K562 (cell line): ENCODE measurements around the gene EXOSC6. TPM values are rescaled to one million over a fixed set of nuclear protein-coding genes. Genes with fewer than 3 reads are reported as not detected.

Experiments
- CCNT2 ChIP-seq: IDR thresholded peaks from 2 replicates; pipeline ENCODE4 v1.6.1; 2011; ENCODE audit warnings: borderline replicate concordance, low read depth, mild to moderate bottlenecking, moderate library complexity, mixed read lengths, low read length; ENCODE audit not compliant: insufficient read length; ENCODE audit errors: extremely low read depth
- CHD2 ChIP-seq: IDR thresholded peaks from 2 replicates; pipeline ENCODE4 v1.6.1; 2011; ENCODE audit warnings: low read depth, low read length
- FOXK1 ChIP-seq: sonication (generic); formaldehyde crosslinking; IDR thresholded peaks from 2 replicates; pipeline ENCODE4 v1.8.0; 2022; ENCODE audit warnings: missing genetic modification reagents, mild to moderate bottlenecking, borderline replicate concordance
- JUN ChIP-seq, 2 experiments: sonication (generic) in 1 of 2; formaldehyde crosslinking in 1 of 2; IDR thresholded peaks; 2 replicates each; pipeline versions ENCODE4 v1.6.1 to v1.8.0; 2012 to 2022; ENCODE audit warnings: borderline replicate concordance in 2 of 2, mild to moderate bottlenecking in 2 of 2, improper control_type of control experiment in 1 of 2, low read depth in 1 of 2, low read length in 1 of 2, missing genetic modification reagents in 1 of 2
- MEF2D ChIP-seq: conservative IDR thresholded peaks from 2 replicates; pipeline ENCODE4 v1.6.1; 2016; ENCODE audit warnings: low read depth, missing genetic modification characterization, missing compliant biosample characterization
- RBM22 ChIP-seq: fragments of 200-400 bp; formaldehyde crosslinking; IDR thresholded peaks from 2 replicates; pipeline ENCODE4 v1.6.1; 2018; ENCODE audit warnings: low read length, low read depth; ENCODE audit not compliant: poor library complexity, severe bottlenecking
- SIX5 ChIP-seq, 2 experiments: IDR thresholded peaks; 2 replicates each; pipeline ENCODE4 v1.6.1; 2011; ENCODE audit warnings: low read length in 2 of 2, borderline replicate concordance in 1 of 2, low read depth in 1 of 2, mild to moderate bottlenecking in 1 of 2, moderate library complexity in 1 of 2; ENCODE audit not compliant: insufficient read depth in 1 of 2
- TAF15 ChIP-seq: fragments of 200-400 bp; formaldehyde crosslinking; IDR thresholded peaks from 2 replicates; pipeline ENCODE4 v1.6.1; 2017; ENCODE audit warnings: mild to moderate bottlenecking, low read depth, low read length, moderate library complexity
- TEAD1 ChIP-seq, 2 experiments: fragments of 450-650 bp in 1 of 2; sonication (generic) in 1 of 2; formaldehyde crosslinking; IDR thresholded peaks; 2 replicates each; pipeline versions ENCODE4 v1.4.0 to v1.8.0; 2020 to 2022; ENCODE audit warnings: mild to moderate bottlenecking in 2 of 2, missing genetic modification reagents in 1 of 2
- ZKSCAN3 ChIP-seq: fragments of 250-450 bp; sonication (Bioruptor Pico); IDR thresholded peaks from 2 replicates; pipeline ENCODE4 v1.4.0; 2020
- ZNF24 ChIP-seq: fragments of 450-650 bp; IDR thresholded peaks from 2 replicates; pipeline ENCODE4 v1.6.1; 2016
- ZNF311 ChIP-seq: fragments of 250-450 bp; sonication (Bioruptor Pico); IDR thresholded peaks from 2 replicates; pipeline ENCODE4 v1.4.0; 2020; ENCODE audit warnings: mild to moderate bottlenecking, moderate library complexity
- ZNF444 ChIP-seq: fragments of 250-450 bp; sonication (Bioruptor Pico); IDR thresholded peaks from 2 replicates; pipeline ENCODE4 v1.4.0; 2020; ENCODE audit warnings: mild to moderate bottlenecking, moderate library complexity
- ZNF778 ChIP-seq: fragments of 450-650 bp; formaldehyde crosslinking; IDR thresholded peaks from 2 replicates; pipeline ENCODE4 v1.4.0; 2020; ENCODE audit warnings: mild to moderate bottlenecking, moderate library complexity
- polyA plus RNA-seq, 8 experiments: library from polyadenylated mRNA; depleted of rRNA in 4 of 8; stranded (reverse) in 5 of 8; unstranded in 3 of 8; fragments of >200 nt; fragmentation: Nextera tagmentation in 2 of 8; fragmentation: Illumina TruSeq in 1 of 8; extraction: Ambion mirVana in 2 of 8; extraction: Trizol in 1 of 8; gene quantifications; 2 replicates each; pipeline versions ENCODE4 v1.2.1 to v1.2.3, GENCODE V29; 2011 to 2014; ENCODE audit warnings: inconsistent platforms in 1 of 8, missing spikeins in 1 of 8
- total RNA-seq, 7 experiments: library from RNA; depleted of rRNA in 6 of 7; stranded (reverse); fragments of >200 nt in 6 of 7; fragmentation: Illumina TruSeq in 2 of 7; extraction: Trizol in 2 of 7; gene quantifications; 2 replicates each; pipeline versions ENCODE4 v1.2.1 to v1.2.3, GENCODE V29; 2011 to 2021; ENCODE audit warnings: low replicate concordance in 1 of 7
- TF ChIP-seq, protein P1 (sequence below), 3 experiments: IDR thresholded peaks in 2 of 3; conservative IDR thresholded peaks in 1 of 3; 2 replicates each; pipeline ENCODE4 v1.5.1; 2011 to 2012; ENCODE audit warnings: low read length in 3 of 3, mild to moderate bottlenecking in 3 of 3, control low read depth in 2 of 3, improper control_type of control experiment in 1 of 3, inconsistent platforms in 1 of 3, low read depth in 1 of 3, mixed read lengths in 1 of 3, moderate library complexity in 1 of 3; ENCODE audit not compliant: insufficient read depth in 2 of 3
- TF ChIP-seq, protein P2 (sequence below): fragments of 450-650 bp; IDR thresholded peaks from 2 replicates; pipeline ENCODE4 v1.6.1; 2018; ENCODE audit warnings: mild to moderate bottlenecking, low read depth; ENCODE audit not compliant: partially characterized antibody
- TF ChIP-seq, protein P3 (sequence below): fragments of 250-450 bp; sonication (Bioruptor Pico); IDR thresholded peaks from 2 replicates; pipeline ENCODE4 v1.5.0; 2022; ENCODE audit warnings: mild to moderate bottlenecking

Gene EXOSC6
- total and polyA plus RNA-seq, 9 of the 15 experiments (the other 6 are each of a cell fraction or from before 2014, with no cell fraction given), result 9.2 to 29.0 (median 15.6) TPM

DNA sequence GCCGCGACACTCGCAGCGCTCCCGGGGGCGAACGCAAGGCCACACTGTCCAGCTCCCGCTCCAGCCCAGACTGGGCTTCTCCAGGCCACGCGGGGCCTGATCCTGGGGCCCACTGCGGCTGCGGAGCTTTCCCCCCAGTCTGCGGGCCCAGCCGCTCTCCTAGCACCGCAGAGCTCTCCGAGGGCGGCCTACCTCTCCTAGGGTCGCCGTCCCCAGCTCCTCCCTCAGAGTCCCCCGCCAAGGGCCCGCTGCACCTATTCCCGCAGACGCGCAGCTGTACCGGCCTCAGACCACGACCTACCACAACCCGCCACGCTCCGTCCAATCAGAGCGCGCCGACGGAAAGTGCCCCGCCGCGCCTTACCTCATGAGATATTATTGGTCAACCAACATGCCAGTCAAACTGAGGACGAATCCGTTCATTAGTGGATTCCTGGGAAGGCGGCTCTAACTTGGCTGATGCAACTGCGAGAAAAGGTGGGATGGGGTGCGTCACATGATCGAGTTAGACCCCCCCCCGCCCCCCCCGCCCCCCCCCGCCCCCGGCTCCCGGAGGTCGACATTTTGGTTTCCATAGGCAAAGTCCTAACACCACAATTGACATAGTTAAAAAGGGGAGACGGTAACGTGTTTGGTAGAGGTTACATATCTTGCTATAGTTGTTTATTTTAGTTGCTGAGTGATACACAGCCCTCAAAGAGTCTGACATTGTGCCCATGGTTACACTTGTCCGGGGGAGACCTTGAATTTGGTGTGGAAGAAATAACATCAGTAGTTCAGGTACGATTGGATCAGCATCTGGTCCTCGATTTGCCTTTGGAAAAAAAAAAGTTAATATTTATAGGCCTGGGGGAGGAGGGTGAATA lies 37.7 kb upstream of the EXOSC6 start, which contains the start of gene AARS1 (continued):
- TF ChIP-seq TAF15 (no peak), MEF2D (no peak), SIX5 (IDR thresholded peaks at IDR 0.05; ENCODE audit: borderline replicate concordance in 1 of 2, insufficient read depth in 1 of 2, low read depth in 1 of 2, low read length in 2 of 2) (no peak), ZNF24 (peak; percentile 63), ZNF311 (CRISPR knock-in tag) (0 out of 2 replicates have a peak, but pooled peaks have one; percentile 57), TEAD1 (CRISPR knock-in tag; IDR thresholded peaks at IDR 0.05) (peak; percentile 68 to 71; a peak in 2 of 4 replicates), JUN (IDR thresholded peaks at IDR 0.05; ENCODE audit: borderline replicate concordance, low read depth, low read length) (peak; percentile 51; the same call in 1 of the 2 replicates), JUN (CRISPR knock-in tag; IDR thresholded peaks at IDR 0.05; ENCODE audit: borderline replicate concordance) (no peak), FOXK1 (CRISPR knock-in tag) (no peak; the same call in 1 of the 2 replicates), RBM22 (peak; percentile 99), ZNF444 (CRISPR knock-in tag) (no peak), CCNT2 (peak; percentile 30), ZKSCAN3 (CRISPR knock-in tag) (no peak), ZNF778 (CRISPR knock-in tag) (no peak), CHD2 (peak; percentile 85)
- TF ChIP-seq, protein P1, sequence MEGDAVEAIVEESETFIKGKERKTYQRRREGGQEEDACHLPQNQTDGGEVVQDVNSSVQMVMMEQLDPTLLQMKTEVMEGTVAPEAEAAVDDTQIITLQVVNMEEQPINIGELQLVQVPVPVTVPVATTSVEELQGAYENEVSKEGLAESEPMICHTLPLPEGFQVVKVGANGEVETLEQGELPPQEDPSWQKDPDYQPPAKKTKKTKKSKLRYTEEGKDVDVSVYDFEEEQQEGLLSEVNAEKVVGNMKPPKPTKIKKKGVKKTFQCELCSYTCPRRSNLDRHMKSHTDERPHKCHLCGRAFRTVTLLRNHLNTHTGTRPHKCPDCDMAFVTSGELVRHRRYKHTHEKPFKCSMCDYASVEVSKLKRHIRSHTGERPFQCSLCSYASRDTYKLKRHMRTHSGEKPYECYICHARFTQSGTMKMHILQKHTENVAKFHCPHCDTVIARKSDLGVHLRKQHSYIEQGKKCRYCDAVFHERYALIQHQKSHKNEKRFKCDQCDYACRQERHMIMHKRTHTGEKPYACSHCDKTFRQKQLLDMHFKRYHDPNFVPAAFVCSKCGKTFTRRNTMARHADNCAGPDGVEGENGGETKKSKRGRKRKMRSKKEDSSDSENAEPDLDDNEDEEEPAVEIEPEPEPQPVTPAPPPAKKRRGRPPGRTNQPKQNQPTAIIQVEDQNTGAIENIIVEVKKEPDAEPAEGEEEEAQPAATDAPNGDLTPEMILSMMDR (IDR thresholded peaks at IDR 0.05 in 2 of 3, conservative IDR thresholded peaks at IDR 0.05 in 1 of 3; ENCODE audit: insufficient read depth in 2 of 3, low read depth in 1 of 3, low read length in 3 of 3), result no peak
- TF ChIP-seq, protein P2, sequence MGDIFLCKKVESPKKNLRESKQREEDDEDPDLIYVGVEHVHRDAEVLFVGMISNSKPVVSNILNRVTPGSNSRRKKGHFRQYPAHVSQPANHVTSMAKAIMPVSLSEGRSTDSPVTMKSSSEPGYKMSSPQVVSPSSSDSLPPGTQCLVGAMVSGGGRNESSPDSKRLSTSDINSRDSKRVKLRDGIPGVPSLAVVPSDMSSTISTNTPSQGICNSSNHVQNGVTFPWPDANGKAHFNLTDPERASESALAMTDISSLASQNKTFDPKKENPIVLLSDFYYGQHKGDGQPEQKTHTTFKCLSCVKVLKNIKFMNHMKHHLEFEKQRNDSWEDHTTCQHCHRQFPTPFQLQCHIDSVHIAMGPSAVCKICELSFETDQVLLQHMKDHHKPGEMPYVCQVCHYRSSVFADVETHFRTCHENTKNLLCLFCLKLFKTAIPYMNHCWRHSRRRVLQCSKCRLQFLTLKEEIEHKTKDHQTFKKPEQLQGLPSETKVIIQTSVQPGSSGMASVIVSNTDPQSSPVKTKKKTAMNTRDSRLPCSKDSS, result no peak
- TF ChIP-seq, protein P3, sequence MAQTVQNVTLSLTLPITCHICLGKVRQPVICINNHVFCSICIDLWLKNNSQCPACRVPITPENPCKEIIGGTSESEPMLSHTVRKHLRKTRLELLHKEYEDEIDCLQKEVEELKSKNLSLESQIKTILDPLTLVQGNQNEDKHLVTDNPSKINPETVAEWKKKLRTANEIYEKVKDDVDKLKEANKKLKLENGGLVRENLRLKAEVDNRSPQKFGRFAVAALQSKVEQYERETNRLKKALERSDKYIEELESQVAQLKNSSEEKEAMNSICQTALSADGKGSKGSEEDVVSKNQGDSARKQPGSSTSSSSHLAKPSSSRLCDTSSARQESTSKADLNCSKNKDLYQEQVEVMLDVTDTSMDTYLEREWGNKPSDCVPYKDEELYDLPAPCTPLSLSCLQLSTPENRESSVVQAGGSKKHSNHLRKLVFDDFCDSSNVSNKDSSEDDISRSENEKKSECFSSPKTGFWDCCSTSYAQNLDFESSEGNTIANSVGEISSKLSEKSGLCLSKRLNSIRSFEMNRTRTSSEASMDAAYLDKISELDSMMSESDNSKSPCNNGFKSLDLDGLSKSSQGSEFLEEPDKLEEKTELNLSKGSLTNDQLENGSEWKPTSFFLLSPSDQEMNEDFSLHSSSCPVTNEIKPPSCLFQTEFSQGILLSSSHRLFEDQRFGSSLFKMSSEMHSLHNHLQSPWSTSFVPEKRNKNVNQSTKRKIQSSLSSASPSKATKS (CRISPR knock-in tag), result no peak
